Lower lobe of right lung (tissue), 2 donors: ENCODE measurements around the gene GNB1. TPM values are rescaled to one million over a fixed set of nuclear protein-coding genes. Genes with fewer than 3 reads are reported as not detected.
A peak's percentile ranks its signal among the peaks of the same experiment; 100 is the strongest.

Experiments used
- ATAC-seq, 2 donors: fragments of 200-7000 bp; cut with Tn5 transposase; one replicate each; pipeline ENCODE4 v1.9.1; 2020 to 2022; ENCODE audit warnings: mild to moderate bottlenecking in 2 of 2, moderate library complexity in 2 of 2
- DNase-seq: peaks from one replicate; pipeline ENCODE4 v3.0.0-alpha.2; 2020
- H3K27ac ChIP-seq: fragments of 200-600 bp; one replicate; pipeline ENCODE4 v1.8.0; 2022
- H3K27me3 ChIP-seq: fragments of 200-600 bp; one replicate; pipeline ENCODE4 v1.8.0; 2022; ENCODE audit warnings: low read depth
- H3K36me3 ChIP-seq: fragments of 200-600 bp; one replicate; pipeline ENCODE4 v1.8.0; 2022; ENCODE audit warnings: mild to moderate bottlenecking
- H3K4me1 ChIP-seq: fragments of 200-600 bp; one replicate; pipeline ENCODE4 v1.8.0; 2022
- H3K4me3 ChIP-seq: fragments of 200-600 bp; one replicate; pipeline ENCODE4 v1.8.0; 2022; ENCODE audit warnings: mild to moderate bottlenecking
- H3K9me3 ChIP-seq: fragments of 200-600 bp; one replicate; pipeline ENCODE4 v1.8.0; 2022
- intact Hi-C: fragments of 100-400 bp; cut with DNase I; formaldehyde crosslinking; loops from one replicate; pipeline ENCODE4 v1.11.0; 2022
- total RNA-seq: library from RNA; stranded (reverse); fragmentation: NEBNext Ultra II Directional; extraction: Animal tissue kit (Norgen Biotek cat#: 25700); gene quantifications from one replicate; pipeline ENCODE4 v1.2.1, GENCODE V29; 2021
- TF ChIP-seq, protein P1 (sequence below): fragments of 200-600 bp; IDR thresholded peaks from one replicate; pipeline ENCODE4 v1.8.0; 2022; ENCODE audit warnings: antibody characterized with exemption, mild to moderate bottlenecking
- donor health status: DM: no; HTN: yes; CAD: no; lungs with severe emphysema.

Gene GNB1
- total RNA-seq, 1 donor from 2014 or later: 341 TPM

DNA sequence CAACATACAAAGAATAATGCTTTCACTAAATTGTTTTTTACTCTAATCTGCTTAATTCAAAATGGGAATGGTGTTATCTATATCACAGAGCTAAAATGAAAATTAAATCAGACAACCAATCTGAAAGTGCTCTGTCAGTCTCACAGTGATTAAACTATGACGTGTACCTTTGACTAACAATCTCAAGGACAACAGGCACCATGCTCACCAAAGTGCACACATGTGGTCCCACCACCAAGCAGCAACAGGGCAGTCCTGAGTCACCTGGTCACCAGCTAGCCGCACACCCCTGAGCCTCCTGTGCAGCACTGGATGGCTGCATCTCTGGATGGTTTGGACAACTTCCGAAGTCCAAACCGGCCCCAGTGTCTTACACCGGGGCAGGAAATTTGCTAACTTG, 58.1 kb downstream of the GNB1 start:
- TF ChIP-seq, protein P1, sequence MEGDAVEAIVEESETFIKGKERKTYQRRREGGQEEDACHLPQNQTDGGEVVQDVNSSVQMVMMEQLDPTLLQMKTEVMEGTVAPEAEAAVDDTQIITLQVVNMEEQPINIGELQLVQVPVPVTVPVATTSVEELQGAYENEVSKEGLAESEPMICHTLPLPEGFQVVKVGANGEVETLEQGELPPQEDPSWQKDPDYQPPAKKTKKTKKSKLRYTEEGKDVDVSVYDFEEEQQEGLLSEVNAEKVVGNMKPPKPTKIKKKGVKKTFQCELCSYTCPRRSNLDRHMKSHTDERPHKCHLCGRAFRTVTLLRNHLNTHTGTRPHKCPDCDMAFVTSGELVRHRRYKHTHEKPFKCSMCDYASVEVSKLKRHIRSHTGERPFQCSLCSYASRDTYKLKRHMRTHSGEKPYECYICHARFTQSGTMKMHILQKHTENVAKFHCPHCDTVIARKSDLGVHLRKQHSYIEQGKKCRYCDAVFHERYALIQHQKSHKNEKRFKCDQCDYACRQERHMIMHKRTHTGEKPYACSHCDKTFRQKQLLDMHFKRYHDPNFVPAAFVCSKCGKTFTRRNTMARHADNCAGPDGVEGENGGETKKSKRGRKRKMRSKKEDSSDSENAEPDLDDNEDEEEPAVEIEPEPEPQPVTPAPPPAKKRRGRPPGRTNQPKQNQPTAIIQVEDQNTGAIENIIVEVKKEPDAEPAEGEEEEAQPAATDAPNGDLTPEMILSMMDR: no peak
- Histone ChIP-seq H3K4me1 (peaks cover 32% of the 10 kb centered on the region), H3K9me3 (no peaks in the 10 kb centered on the region), H3K36me3 (peaks cover 57% of the 10 kb centered on the region), H3K27ac (no peak overlapping the region), H3K27me3 (no peaks in the 10 kb centered on the region), H3K4me3 (no peak overlapping the region)
- intact Hi-C loops: no loop called here
- DNase-seq (no peak), ATAC-seq (peak; percentile 25 to 46)

DNA sequence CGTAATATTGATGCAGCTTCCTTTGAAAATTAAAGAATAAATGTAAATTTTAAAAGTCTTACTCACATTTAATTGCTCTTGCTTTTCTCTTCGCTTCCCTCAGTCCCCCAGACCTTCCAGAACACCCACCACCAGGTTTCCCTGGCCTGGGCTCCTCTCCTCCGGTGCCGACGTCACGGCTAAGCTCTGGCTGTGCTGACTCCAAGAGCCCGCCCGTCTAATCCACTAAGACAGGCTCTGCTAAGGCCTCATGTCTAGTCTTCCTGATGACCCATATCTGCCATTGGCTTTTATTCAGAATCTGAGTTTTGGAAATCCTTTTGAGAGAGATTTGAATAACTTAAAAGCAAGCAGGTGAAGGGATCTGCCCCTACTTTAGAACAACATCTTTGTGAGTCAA, 58.7 kb downstream of the GNB1 start:
- H3K4me3 ChIP-seq: no peak overlapping the region
- no peaks in the 10 kb centered on the region for H3K9me3 ChIP-seq
- TF ChIP-seq, protein P1: no peak
- DNase-seq (no peak), ATAC-seq (no peak)
- intact Hi-C loops: no loop called here
- peaks cover 38% of the 10 kb centered on the region for H3K4me1 ChIP-seq
- peaks cover 52% of the 10 kb centered on the region for H3K36me3 ChIP-seq
- H3K27me3 ChIP-seq: no peaks in the 10 kb centered on the region
- no peak overlapping the region for H3K27ac ChIP-seq

DNA sequence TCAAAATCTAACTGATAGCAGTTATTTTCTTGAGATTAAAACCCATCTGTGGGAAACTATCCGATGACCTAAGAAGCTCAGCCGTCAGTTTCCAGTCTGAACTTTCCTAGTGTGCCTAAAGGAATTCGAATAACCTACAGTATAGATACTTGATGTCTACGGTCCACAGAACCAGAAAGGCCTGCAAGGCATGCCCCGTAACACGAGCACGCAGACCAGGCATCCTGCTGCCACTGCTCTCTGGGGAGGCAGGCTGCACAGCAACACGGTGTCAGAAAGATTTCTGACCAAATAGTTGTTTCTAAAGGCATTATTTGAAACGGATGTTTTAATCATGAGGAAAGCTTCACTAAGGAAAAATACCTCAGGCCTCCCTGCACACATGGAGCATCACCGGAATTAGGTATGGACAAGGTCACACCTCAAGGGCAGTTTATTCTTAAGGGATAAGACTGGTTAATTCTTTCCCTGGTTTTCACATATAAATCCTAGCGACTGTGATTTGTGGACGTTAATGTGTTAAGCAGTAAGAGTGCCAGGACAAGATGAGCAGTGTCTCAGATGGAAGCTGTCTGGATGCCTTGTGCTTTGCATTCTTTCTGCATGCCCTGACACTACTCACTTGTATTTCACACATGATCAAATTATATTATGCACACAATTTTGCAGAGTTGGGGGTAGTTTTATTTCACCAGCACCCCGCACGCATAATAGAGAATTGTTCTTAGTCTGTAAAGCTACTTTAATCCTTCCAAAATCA, 63.6 kb downstream of the GNB1 start:
- no peak overlapping the region for H3K4me3 ChIP-seq
- ATAC-seq (no peak), DNase-seq (no peak)
- peaks cover 41% of the 10 kb centered on the region for H3K36me3 ChIP-seq
- no peak overlapping the region for H3K27ac ChIP-seq
- peaks cover 17% of the 10 kb centered on the region for H3K4me1 ChIP-seq
- H3K27me3 ChIP-seq: no peaks in the 10 kb centered on the region
- no peaks in the 10 kb centered on the region for H3K9me3 ChIP-seq
- TF ChIP-seq, protein P1: no peak
- intact Hi-C loops: no loop called here

DNA sequence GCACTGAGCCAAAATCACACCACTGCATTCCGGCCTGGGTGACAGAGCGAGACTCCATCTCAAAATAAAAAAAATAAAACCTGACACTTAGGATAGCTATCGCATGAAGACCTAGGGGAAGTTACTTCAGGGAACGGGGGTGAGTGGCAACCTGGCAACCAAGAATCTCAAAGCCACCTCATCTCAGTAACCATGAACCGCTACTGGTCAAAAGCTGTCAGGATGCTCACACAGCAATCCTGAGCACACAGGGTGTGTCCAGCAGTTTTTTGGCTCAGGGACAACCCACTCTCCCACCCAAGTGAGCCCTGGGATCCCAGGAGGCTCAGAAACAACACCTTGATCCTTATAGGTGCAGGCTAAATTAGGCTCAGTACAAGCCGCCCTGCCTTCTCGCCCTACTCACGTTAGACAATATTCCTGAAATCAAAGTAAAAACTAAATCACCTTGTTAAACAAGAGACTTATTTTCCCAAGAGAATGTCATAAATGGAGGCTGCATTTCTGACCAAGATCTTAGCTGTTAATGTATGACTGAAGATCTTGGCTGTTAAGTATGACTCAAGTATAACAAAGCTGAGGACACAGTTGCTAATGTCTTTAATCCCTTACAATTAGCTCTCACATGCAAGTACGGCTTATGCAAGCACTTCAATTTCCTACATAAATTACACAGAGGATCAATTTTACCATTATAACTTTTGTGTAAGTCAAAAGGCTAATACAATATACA, 64.4 kb downstream of the GNB1 start:
- intact Hi-C loops: no loop called here
- Histone ChIP-seq H3K27me3 (no peaks in the 10 kb centered on the region), H3K4me1 (peaks cover 15% of the 10 kb centered on the region), H3K9me3 (no peaks in the 10 kb centered on the region), H3K27ac (no peak overlapping the region), H3K36me3 (peaks cover 46% of the 10 kb centered on the region), H3K4me3 (no peak overlapping the region)
- TF ChIP-seq, protein P1: no peak
- ATAC-seq (peak in 1 of 2 donors; percentile 24), DNase-seq (no peak)

DNA sequence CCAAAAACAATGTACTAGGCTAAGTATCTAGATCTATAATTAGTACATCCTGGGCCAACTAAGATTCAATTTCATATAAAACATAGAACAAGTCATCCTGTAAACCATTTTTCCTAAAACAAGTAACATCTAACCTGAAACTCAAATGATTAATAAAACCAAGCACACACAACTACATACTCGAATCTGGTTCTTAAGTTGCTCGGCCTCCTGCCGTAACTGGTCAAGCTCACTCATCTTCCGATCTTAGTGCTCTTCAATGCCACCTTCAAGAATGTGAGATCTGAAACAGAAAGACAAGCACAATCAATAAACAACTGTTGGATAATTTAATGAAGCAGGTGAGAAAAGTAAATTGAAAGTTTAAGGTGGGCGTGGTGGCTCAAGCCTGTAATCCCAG, 65.7 kb downstream of the GNB1 start:
- Histone ChIP-seq H3K27ac (no peak overlapping the region), H3K4me3 (no peak overlapping the region), H3K4me1 (peaks cover 15% of the 10 kb centered on the region), H3K36me3 (peaks cover 59% of the 10 kb centered on the region), H3K9me3 (no peaks in the 10 kb centered on the region), H3K27me3 (no peaks in the 10 kb centered on the region)
- intact Hi-C loops: no loop called here
- DNase-seq: no peak
- no peak for ATAC-seq
- TF ChIP-seq, protein P1: no peak
